ENCODE data around the gene PSMA4.

PSMA4 gene

GRCh38 chr15:78567531-78567930 lies 27.3 kb downstream of the PSMA4 start:
- peaks cover 10% of the 10 kb centered on the region for H3K4me1 Mint-ChIP-seq
- no peak overlapping the region for H3K27ac Mint-ChIP-seq
- TF ChIP-seq CTCF (IDR thresholded peaks at IDR 0.05; ENCODE audit: unreplicated experiment in 3 of 3) = no peak
- peaks cover 20% of the 10 kb centered on the region for H3K27me3 Mint-ChIP-seq (ENCODE audit: low read depth)
- no peaks in the 10 kb centered on the region for H3K9me3 Mint-ChIP-seq
- no peaks in the 10 kb centered on the region for H3K36me3 Mint-ChIP-seq (ENCODE audit: low read depth)
- H3K4me3 Mint-ChIP-seq = peak overlapping the region; percentile 28 to 66 (median 36)

- H3K4me3 Mint-ChIP-seq = no peak overlapping the region
- no peaks in the 10 kb centered on the region for H3K9me3 Mint-ChIP-seq
- H3K36me3 Mint-ChIP-seq (ENCODE audit: low read depth) = no peaks in the 10 kb centered on the region
- peaks cover 12% of the 10 kb centered on the region for H3K27me3 Mint-ChIP-seq (ENCODE audit: low read depth)
- TF ChIP-seq CTCF (IDR thresholded peaks at IDR 0.05; ENCODE audit: unreplicated experiment in 3 of 3) = no peak
- H3K27ac Mint-ChIP-seq = no peak overlapping the region
- peaks cover 10% of the 10 kb centered on the region for H3K4me1 Mint-ChIP-seq
Measured at GRCh38 chr15:78570710-78571109, 30.5 kb downstream of the PSMA4 start.

GRCh38 chr15:78571382-78571781 lies 31.1 kb downstream of the PSMA4 start:
- no peak for TF ChIP-seq CTCF (IDR thresholded peaks at IDR 0.05; ENCODE audit: unreplicated experiment in 3 of 3)
- Mint-ChIP-seq H3K4me3 (no peak overlapping the region), H3K27ac (no peak overlapping the region), H3K27me3 (ENCODE audit: low read depth) (peaks cover 6% of the 10 kb centered on the region), H3K9me3 (no peaks in the 10 kb centered on the region), H3K4me1 (peaks cover 7% of the 10 kb centered on the region), H3K36me3 (ENCODE audit: low read depth) (no peaks in the 10 kb centered on the region)

GRCh38 chr15:78573416-78573815 lies 33.2 kb downstream of the PSMA4 start:
- no peaks in the 10 kb centered on the region for H3K4me1 Mint-ChIP-seq
- no peak overlapping the region for H3K4me3 Mint-ChIP-seq
- H3K36me3 Mint-ChIP-seq (ENCODE audit: low read depth) = no peaks in the 10 kb centered on the region
- H3K27me3 Mint-ChIP-seq (ENCODE audit: low read depth) = no peaks in the 10 kb centered on the region
- no peak for TF ChIP-seq CTCF (IDR thresholded peaks at IDR 0.05; ENCODE audit: unreplicated experiment in 3 of 3)
- H3K27ac Mint-ChIP-seq = no peak overlapping the region
- H3K9me3 Mint-ChIP-seq = no peaks in the 10 kb centered on the region

- H3K27me3 Mint-ChIP-seq (ENCODE audit: low read depth) = no peaks in the 10 kb centered on the region
- H3K9me3 Mint-ChIP-seq = no peaks in the 10 kb centered on the region
- no peak overlapping the region for H3K27ac Mint-ChIP-seq
- no peaks in the 10 kb centered on the region for H3K36me3 Mint-ChIP-seq (ENCODE audit: low read depth)
- H3K4me1 Mint-ChIP-seq = no peaks in the 10 kb centered on the region
- H3K4me3 Mint-ChIP-seq = no peak overlapping the region
- no peak for TF ChIP-seq CTCF (IDR thresholded peaks at IDR 0.05; ENCODE audit: unreplicated experiment in 3 of 3)
Measured at GRCh38 chr15:78574944-78575343, 34.7 kb downstream of the PSMA4 start.

GRCh38 chr15:78597583-78597982 lies 57.3 kb downstream of the PSMA4 start:
- Mint-ChIP-seq H3K36me3 (ENCODE audit: low read depth) (peaks cover 7% of the 10 kb centered on the region), H3K4me1 (no peaks in the 10 kb centered on the region), H3K9me3 (no peaks in the 10 kb centered on the region), H3K27ac (no peak overlapping the region), H3K27me3 (ENCODE audit: low read depth) (no peaks in the 10 kb centered on the region), H3K4me3 (no peak overlapping the region)
- TF ChIP-seq CTCF (IDR thresholded peaks at IDR 0.05; ENCODE audit: unreplicated experiment in 3 of 3) = no peak

Data from nephron (organoid).